Dermis microvascular lymphatic vessel endothelial cell (primary cell): Measurements from ENCODE around the gene HCN2. TPM values are rescaled to one million over a fixed set of nuclear protein-coding genes. Genes with fewer than 3 reads are reported as not detected.
"Not testable (repeated sequence)": the region's sequence is repeated elsewhere in the genome, so short reads cannot be mapped to it uniquely, and the experiment has no call there.

Source experiments
- DNase-seq, 2 donors: peaks; one replicate each; pipeline versions ENCODE4 v3.0.0 to v3.0.0-alpha.2; 2010; ENCODE audit warnings: low read depth in 2 of 2
- total RNA-seq: library from RNA; depleted of rRNA; stranded (reverse); fragments of >200 nt; gene quantifications from 2 replicates; pipeline ENCODE4 v1.2.1, GENCODE V29; 2014

Gene HCN2
- total RNA-seq, 1 donor from 2014 or later: 0.39 TPM

DNA sequence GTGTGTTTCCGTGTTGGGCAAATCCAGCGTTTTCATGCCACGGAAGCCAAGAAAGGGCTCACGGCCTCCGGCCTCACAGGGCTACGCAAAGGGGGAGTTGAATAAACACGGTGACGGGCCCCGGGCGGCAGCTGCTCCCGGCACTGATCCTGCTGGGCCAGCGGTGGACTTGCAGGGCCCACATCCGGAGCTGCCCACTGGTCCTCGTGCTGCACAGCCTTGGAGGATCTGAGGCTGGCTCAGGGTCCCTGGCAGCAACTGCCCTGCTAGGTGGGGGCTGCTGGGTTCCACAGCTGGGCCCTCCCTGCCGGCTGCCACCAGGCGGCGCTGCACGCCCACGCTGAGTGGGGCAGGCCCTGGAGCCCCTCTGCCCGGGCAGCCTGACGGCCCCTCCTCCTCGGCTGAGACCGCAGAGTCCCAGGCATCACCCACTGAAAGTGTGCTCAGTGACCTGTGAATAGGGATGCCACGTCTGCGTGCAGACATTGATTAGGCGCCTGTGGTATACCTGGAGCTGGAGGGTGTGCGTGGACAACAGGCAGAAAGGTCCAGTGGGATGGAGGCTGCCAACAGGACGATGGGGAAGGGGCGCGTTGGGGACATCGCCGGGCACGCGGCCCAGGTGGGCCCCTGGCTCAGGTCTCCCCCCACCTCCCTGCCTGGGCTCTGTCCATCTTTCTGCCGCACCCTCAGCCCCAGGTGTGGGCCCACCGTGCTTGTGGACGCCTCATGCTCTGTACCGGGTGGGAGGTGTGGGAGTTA lies 5.3 kb upstream of the HCN2 start:
- DNase-seq: peak in 1 of 2 donors; percentile 51

DNA sequence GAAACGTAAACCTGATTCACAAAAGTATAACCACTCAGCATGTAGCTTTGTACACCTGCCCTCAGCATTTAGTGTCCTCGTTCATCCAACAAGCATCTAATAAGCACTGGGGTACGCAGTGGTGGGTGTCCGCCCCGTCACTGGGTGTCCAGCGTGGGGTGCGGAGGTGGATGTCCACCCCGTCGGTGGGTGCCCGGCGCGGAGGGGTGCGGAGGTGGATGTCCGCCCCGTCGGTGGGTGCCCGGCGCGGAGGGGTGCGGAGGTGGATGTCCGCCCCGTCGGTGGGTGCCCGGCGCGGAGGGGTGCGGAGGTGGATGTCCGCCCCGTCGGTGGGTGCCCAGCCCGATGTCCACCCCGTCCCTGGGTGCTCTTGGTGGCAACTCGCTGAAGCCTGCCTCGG lies 4.5 kb upstream of the HCN2 start:
- not testable (repeated sequence) for DNase-seq

DNA sequence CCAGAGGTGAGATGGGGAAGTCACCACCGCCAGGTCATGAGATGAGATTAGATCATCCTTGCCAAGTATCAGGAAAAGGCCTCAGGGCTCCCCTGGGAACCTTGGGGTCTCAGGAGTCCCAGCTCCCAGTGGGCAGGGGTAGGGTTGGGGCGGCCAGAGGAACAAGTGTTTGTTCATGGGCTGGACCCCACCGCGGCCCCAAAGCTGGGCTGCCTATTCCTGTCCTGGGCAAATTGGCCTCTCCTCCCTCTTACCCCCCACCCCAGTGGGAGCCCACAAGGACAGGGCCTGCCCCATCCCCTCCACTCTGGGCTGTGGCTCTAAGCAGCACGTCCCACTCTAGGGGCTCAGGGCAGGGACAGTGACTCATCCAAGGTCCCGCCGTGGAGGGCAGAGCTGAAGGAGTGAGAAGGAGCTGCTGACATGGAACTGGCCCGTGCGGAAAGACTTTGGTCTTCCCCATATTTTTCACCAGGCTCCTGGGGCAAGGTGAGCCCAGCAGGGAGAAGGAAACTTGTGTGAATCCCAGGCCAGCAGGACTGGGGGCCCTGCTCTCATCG lies 4.0 kb upstream of the HCN2 start:
- DNase-seq: no peak

DNA sequence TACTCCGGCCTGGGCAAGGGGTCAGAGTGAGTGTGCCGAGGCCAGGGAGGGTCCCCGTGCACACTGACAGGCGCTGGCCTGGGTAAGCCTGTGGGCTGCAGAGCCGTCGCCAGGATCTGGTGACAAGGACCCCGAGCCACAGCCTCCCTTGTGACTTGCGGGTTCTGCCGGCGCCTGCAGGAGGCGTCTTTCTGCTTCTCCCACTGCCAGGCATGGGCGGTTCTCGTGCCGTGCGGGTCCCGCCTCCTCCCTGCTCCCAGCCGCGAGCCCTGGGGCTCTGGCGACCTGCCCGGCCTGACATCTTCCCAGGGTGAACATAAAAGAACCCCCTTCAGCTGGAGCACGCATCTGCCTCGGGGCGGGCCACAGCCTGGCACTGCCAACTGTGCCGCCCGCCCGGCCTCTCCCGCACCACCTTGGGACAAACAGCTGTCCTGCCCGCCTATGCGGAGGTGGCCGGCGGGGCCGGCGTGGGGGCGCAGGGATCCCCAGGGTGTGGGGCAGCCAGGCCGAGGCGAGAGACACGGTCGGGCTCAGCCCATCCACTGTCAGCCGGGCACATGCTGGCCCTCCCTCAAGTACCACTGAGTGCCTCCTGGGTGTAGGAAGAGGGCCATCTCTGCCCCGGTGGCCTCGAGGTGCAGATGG lies 1.5 kb upstream of the HCN2 start:
- DNase-seq: peak; percentile 28 to 74

DNA sequence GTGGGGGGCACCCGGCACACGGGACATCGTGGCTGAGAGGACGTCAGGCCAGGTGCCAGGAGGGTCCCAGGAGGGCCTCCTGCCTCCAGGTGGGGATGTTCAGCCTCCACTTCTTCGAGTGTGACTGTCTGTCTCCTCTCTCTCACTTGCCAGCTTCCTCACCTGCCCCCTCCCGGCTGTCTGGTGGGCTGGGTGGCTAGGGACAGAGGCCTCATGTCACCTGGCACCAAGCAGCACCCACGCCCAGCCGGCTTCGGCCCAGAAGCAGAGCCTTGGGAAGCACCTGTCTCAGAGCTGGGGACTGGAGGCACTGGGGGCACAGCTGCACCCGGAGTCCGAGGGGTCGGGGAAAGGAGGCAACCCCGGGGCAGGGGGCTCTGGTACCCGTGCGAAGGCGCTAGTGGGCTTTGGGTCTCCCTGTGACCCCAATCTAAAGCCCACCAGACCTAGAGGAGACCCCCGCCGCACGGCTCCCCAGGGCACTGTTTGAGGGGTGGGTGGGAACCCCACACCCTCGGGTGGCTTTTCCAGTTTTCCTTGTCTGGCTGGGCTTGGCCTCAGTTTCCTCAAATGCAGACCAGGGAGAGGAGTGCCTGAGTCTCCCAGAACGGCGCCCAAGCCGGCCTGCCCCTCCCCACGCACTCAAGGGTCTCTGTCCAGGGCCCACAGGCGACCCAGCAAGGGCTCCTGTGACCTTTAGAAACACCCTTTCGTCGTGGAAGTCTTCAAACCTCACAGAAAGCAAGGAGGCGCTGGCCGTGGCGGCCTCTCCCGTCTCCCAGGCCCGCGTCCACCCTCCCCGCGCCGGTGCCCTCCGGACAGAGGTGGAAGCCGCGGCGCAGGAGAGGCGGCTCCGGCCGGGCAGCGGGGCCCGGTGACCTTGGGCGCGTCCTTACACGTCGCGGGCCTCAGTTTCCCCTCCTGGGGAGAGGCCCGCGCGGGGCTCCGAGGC lies 664 bp upstream of the HCN2 start:
- DNase-seq: no peak

DNA sequence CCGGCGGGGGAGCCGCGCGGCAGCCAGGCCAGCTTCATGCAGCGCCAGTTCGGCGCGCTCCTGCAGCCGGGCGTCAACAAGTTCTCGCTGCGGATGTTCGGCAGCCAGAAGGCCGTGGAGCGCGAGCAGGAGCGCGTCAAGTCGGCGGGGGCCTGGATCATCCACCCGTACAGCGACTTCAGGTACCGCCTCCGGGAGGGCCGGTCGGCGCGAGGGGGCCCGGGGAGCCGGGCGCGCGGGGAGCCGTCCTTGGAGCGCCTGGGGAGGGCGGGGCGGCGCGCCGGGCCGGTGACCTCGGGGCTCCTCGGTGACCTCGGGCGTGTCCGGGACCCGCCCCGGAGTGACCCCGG lies 690 bp downstream of the HCN2 start:
- DNase-seq: peak in 1 of 2 donors; percentile 45

DNA sequence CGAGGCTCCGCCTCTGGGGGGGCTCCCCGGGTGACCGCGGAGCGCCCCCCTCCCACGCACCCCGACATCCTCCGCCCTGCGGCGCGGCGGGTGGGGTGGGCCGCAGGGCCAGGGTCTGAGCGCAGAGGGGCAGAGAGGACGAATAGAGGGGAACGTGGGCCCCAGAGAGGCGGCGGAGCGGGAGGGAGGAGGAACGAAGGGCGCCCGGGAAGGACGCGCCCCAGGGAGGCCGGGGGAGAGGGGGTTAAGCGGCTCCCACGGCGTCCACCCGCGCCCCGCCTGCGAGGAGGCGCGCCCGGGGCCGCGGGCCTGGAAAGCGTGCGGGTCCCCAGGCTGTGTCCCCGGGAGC lies 1.0 kb downstream of the HCN2 start:
- DNase-seq: no peak

DNA sequence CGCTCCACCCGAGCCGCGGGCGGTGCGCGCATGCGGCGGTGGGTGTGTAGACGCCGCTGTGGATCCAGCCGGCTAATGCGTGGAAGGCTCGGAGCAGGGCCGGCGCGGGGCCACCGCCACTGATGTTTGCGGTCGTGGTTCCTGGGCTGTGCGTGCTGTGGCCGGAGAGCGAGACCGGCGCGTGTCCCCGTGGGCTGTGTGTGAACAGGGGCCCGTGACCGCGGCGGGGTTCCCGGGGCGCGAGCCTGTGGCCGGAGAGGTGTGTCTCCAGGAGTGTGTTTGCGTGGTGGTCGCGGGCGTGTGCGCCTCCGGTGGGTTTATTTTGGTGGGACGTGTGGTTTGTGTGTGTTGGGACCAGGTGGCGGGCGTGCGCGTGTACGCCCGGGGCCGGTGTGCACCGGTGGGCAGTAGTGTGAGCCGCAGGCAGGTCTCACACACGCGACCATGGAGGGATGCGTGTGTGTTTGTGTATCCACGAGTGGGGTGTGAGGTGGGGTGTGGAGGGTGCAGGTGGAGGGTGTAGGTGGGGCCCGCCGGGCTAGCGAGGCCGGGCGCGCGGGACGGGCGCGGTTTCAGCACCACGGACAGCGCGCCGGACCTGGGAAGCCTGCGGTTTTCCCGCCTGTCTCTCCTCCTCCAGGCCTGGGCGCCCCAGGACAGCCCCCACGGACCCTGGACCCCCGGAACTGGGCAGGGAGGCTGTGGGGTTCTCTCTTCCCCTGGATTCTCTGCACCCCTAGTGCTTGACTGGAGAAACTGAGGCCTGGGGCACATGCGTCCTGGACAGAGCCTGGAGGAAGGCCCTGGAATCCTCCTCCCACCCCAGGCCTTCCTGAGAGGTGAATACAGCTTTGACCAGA lies 1.6 kb downstream of the HCN2 start:
- peak in 1 of 2 donors; percentile 40 for DNase-seq

DNA sequence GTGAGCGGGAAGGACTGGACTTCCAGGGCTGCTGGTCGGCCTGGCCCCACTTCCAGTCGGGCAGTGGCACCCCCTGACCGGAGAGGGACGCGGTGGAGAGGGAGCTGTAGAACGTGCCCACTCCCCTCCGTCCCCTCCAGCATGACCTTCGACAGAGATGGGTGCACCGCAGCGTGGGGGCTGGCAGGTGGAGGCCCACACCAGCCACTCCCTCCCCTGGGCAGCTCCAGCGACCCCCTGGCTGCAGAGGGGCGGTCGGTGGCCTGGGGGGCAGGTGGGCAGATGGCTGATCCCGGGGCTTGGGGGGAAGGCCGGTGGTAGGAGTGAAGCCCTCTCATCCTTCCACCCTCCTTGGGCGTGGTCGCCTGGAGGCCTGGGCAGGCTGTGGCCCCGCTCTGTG lies 2.4 kb downstream of the HCN2 start:
- no peak for DNase-seq

DNA sequence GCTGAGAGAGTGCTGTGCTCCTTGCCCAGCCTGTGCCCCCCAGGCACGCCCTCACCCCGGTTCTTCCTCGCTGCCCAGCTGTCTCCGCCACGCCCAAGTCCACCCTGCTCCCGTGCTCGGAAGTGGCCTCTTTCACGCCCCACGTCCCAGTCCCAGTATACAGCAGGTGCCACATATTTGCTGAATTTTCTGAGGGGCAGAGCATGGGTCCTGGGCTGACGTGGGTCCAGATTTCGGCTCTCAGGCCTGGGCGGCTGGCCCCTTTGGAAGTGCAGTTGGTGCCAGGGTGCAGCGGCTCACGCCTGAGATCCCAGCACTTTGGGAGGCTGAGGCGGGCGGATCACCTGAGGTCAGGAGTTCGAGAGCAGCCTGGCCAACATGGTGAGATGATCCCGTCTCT lies 3.4 kb downstream of the HCN2 start:
- DNase-seq: no peak

DNA sequence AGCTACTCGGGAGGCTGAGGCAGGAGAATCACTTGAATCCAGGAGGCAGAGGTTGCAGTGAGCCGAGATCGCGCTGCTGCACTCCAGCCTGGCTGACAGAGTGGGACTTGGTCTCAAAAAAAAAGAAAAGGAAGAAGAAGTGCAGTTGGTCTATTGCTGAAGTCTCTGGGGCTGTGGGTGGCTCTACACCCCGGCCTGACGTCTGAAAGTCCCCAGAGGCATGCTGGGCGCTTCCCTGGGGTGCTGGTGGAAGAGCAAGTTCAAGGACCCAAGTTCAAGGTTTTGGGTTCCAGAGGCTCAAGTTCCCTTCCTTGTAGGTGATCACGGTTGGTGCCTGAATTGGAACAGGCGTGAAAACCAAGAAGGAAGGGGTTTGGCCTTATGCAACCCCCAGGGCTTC lies 3.8 kb downstream of the HCN2 start:
- DNase-seq: no peak

DNA sequence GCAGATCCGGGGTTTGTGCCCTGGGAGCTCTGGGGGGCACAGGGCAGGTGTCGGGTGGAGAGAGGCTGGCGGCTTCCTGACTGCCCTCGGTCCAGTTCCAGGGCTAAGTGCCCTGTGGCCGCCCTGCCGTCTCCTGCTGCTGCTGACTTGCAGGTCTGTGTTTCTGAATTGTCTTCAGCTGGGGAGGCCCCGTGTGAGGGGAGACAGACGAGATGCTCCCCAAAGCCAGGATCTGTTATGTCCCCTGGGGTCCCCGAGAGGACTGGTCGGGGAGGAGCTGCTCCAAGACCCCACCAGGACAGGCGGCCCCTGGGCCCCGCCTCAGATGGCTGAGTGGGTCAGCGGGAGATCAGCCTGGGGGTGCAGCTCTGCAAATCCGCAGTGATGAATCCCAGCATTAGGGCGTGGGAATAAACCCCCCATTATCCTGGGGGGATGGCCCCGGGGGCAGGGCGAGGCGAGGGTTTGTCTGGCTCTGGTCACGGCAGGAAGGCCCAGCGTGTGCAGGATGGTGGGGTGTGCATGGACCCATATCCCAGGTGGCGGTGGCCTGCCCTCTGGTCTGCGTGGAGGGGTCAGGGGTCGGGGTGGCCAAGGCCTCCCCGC lies 4.7 kb downstream of the HCN2 start:
- no peak for DNase-seq

DNA sequence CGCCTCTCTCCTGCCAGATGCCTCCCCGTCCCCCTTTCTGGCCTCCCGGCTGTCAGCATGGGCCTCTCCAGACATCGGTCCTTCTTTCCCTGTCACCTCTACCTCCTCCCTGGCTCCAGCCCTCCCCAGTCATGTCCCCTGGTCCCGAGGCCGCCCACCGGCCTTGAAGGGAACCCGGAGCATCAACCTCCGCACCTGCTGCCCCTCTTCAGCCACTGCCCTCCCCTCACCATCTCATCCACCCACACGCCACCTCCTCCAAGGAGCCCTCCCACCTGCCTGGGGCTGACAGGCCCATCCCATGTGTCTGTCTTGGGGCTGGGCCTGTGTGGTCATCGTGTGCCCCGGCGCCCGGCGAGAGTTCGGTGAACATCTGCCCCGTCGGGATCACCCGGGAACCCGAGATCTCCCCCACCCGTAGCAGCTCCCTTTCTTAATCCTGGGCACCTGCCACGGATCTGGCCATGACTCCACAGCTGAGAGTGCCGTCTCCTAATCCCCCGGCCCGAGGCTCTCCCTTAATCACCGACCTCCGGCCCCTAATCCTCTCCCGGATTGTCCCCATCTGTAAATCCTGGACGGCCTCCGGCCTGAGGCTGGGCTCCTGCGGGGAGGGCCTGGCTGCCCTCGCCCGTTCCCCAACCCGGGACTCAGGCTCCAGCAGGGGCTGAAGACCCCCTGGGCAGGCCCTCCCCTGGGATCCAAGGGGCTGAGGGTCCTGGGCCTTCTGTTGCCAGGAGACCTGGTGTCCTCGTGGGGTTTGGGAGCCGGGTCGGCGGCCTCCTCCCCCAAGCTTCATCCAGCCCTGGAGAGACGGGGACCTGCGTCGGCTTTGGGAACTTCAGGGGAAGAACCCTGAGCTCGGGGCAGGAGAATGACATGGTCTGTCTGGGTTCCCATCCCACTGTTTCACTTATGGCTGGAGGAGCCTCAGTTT lies 5.9 kb downstream of the HCN2 start:
- DNase-seq: no peak

DNA sequence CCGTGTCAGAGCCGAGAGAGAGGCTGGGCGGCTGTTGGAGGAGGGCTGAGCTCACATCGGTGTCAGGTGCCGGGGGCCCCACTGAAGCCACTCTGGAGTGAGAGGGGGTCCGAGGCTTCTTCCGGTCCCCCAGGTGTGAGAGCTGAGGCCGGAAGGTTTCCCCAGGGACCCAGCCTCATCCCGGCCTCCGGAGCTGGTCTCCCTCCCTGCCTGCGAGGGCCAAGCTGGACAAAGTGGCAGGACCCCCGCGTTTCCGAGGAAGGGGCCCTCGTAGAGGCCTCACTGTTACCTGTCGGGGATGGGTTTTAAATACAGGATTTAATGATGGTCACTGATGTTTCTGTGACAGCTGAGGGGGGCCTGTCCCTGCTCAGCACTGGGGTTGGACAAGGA lies 6.6 kb downstream of the HCN2 start:
- DNase-seq: no peak

DNA sequence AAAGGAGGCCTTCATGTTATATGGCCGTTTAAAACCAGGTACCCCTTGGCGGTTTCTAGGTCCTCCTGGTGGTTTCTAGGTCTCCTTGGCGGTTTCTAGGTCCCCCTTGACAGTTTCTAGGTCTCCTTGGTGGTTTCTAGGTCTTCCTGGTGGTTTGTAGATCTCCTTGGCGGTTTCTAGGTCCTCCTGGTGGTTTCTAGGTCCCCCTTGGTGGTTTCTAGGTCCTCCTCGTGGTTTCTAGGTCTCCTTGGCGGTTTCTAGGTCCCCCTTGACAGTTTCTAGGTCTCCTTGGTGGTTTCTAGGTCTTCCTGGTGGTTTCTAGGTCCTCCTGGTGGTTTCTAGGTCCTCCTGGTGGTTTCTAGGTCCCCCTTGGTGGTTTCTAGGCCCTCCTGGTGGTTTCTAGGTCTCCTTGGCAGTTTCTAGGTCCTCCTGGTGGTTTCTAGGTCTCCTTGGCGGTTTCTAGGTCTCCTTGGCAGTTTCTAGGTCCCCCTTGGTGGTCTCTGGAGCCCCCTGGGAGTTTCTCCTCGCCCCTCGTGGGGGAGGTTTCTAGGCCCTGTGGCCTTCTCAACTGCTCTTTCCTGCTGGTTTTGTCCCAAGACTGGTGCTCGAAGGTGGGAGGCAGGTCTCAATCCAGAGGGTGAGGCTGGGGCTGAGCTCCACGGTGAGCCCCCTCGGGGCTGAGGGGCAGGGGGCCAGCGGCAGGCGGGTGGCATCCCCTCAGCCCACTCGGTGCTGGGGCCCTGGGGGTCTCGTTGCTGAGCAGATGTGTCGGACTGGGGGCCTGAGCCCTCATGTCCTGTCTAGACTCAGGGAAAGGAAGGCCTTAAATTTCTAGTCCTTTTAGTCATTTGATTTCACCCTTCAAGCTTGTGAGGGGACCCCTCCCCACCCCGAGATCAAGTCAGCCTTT lies 8.0 kb downstream of the HCN2 start:
- no peak for DNase-seq

DNA sequence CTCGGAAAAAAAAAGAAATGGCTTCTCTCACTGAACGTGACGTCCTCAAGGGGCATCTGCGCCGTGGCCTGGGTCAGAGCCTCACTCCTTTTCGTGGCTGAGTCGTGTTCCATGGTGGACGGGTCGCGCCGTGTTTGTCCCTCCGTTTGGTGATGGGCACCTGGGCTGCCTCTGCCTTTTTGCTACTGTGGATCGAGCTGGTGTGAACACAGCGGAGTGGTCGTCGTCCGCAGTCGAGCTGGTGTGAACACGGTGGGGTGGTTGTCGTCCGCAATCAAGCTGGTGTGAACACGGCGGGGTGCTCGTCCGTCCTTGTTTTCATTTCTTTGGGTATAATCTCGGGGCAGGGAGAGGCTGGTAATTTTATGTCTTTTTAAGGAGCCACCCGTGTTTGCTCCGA lies 11.6 kb downstream of the HCN2 start:
- DNase-seq: no peak

DNA sequence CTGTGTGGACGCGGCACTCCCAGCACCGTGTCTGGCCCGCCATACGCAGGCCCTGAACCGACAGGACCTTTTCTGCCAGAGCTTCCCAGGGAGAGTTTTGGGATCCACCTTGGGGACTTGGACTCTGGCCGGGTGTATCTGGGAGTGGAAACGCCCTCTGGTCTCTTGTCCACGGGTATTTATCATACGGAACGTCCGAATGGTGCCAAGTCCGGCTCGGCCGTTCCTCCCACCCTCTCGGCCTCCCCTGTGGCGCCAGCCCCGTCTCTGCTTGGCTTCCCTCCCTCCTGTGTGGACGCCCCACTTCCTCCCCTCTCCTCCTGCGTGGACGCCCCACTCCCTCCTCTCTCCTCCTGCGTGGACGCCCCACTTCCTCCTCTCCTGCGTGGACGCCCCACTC lies 12.1 kb downstream of the HCN2 start:
- no peak for DNase-seq
